Breast epithelium (tissue), 3 donors: Measurements from ENCODE around the gene NDEL1.

Experiments
- CTCF ChIP-seq, 3 donors: fragments of 450-650 bp; IDR thresholded peaks; one replicate each; pipeline ENCODE4 v1.5.1; 2016 to 2017; ENCODE audit warnings: antibody characterized with exemption in 3 of 3, mild to moderate bottlenecking in 3 of 3, moderate library complexity in 3 of 3
- POLR2AphosphoS5 ChIP-seq, 3 donors: sonication (generic); formaldehyde crosslinking; IDR thresholded peaks; one replicate each; pipeline ENCODE4 v1.6.1; 2017; ENCODE audit warnings: antibody characterized with exemption in 3 of 3

GRCh38 chr17:8451933-8452614 is 16.4 kb downstream of the NDEL1 start:
- TF ChIP-seq POLR2AphosphoS5 (IDR thresholded peaks at IDR 0.05) (no peak), CTCF (IDR thresholded peaks at IDR 0.05) (no peak)
